Osteoblast (primary cell): ENCODE measurements around the gene NAA60. TPM values are rescaled to one million over a fixed set of nuclear protein-coding genes. Genes with fewer than 3 reads are reported as not detected.

Experiments used
- DNase-seq: peaks from one replicate; pipeline ENCODE4 v3.0.0; 2011; ENCODE audit warnings: low spot score, mixed read lengths; ENCODE audit not compliant: insufficient read length; ENCODE audit errors: missing footprints
- H2AFZ ChIP-seq: 2 replicates; pipeline ENCODE4 v1.6.0; 2011; ENCODE audit warnings: mild to moderate bottlenecking, low read length
- H3K27ac ChIP-seq: 2 replicates; pipeline ENCODE4 v1.5.1; 2011; ENCODE audit warnings: mild to moderate bottlenecking, low read depth, low read length, moderate library complexity
- H3K27me3 ChIP-seq: 2 replicates; pipeline ENCODE4 v1.6.0; 2012; ENCODE audit warnings: mild to moderate bottlenecking, control low read depth, inconsistent platforms, low read length, moderate library complexity; ENCODE audit not compliant: insufficient read depth
- H3K36me3 ChIP-seq: 2 replicates; pipeline ENCODE4 v1.5.1; 2011; ENCODE audit warnings: mild to moderate bottlenecking, low read length, control low read depth, moderate library complexity; ENCODE audit not compliant: insufficient read depth
- H3K4me1 ChIP-seq: 2 replicates; pipeline ENCODE4 v1.5.1; 2011; ENCODE audit warnings: mild to moderate bottlenecking, low read length, control low read depth, moderate library complexity; ENCODE audit not compliant: insufficient read depth
- H3K4me2 ChIP-seq: 2 replicates; pipeline ENCODE4 v1.6.0; 2011; ENCODE audit warnings: mild to moderate bottlenecking, low read length; ENCODE audit not compliant: insufficient read depth
- H3K4me3 ChIP-seq: fragments of 200-600 bp; sonication (generic); 3 replicates; pipeline ENCODE4 v1.5.1; 2012; ENCODE audit warnings: mild to moderate bottlenecking, low read length, inconsistent platforms; ENCODE audit not compliant: insufficient read depth
- H3K79me2 ChIP-seq: 2 replicates; pipeline ENCODE4 v1.6.0; 2012; ENCODE audit warnings: mild to moderate bottlenecking, low read length, control low read depth, inconsistent platforms; ENCODE audit not compliant: insufficient read depth
- H3K9me3 ChIP-seq: 2 replicates; pipeline ENCODE4 v1.5.1; 2011; ENCODE audit warnings: low read depth, low read length, control low read depth
- H4K20me1 ChIP-seq: 2 replicates; pipeline ENCODE4 v1.6.0; 2012; ENCODE audit warnings: mild to moderate bottlenecking, low read length, control low read depth; ENCODE audit not compliant: insufficient read depth
- CTCF ChIP-seq: IDR thresholded peaks from 2 replicates; pipeline ENCODE4 v1.5.1; 2011; ENCODE audit warnings: mild to moderate bottlenecking, low read depth, low read length, moderate library complexity; ENCODE audit errors: extremely low read depth
- total RNA-seq: library from RNA; depleted of rRNA; stranded (reverse); fragments of >200 nt; gene quantifications from 2 replicates; pipeline ENCODE4 v1.2.3, GENCODE V29; 2012

Gene NAA60
- total RNA-seq, 1 donor: 27.5 TPM

- Histone ChIP-seq H3K79me2 (peaks cover 70% of the 10 kb centered on the region), H3K9me3 (no peaks in the 10 kb centered on the region), H3K4me3 (peak overlapping the region; percentile 95), H2AFZ (no peak overlapping the region), H3K36me3 (no peaks in the 10 kb centered on the region), H3K4me1 (peaks cover 20% of the 10 kb centered on the region), H3K27ac (peak overlapping the region; percentile 85), H4K20me1 (peaks cover 53% of the 10 kb centered on the region), H3K27me3 (no peaks in the 10 kb centered on the region), H3K4me2 (peak overlapping the region; percentile 96)
- no peak for TF ChIP-seq CTCF
- DNase-seq: peak; percentile 58
Observed at GRCh38 chr16:3459401-3460090, 16.1 kb downstream of the NAA60 start.

- peaks cover 75% of the 10 kb centered on the region for H3K79me2 ChIP-seq
- no peaks in the 10 kb centered on the region for H3K27me3 ChIP-seq
- peaks cover 20% of the 10 kb centered on the region for H3K4me1 ChIP-seq
- H3K9me3 ChIP-seq: no peaks in the 10 kb centered on the region
- H3K4me2 ChIP-seq: peak overlapping the region; percentile 96
- H3K4me3 ChIP-seq: no peak overlapping the region
- peaks cover 57% of the 10 kb centered on the region for H4K20me1 ChIP-seq
- no peak overlapping the region for H3K27ac ChIP-seq
- no peaks in the 10 kb centered on the region for H3K36me3 ChIP-seq
- DNase-seq: no peak
- TF ChIP-seq CTCF: no peak
- no peak overlapping the region for H2AFZ ChIP-seq
Observed at GRCh38 chr16:3460121-3460520, 16.6 kb downstream of the NAA60 start.

- H3K36me3 ChIP-seq: peaks cover 1% of the 10 kb centered on the region
- TF ChIP-seq CTCF: no peak
- H3K9me3 ChIP-seq: no peaks in the 10 kb centered on the region
- H3K27me3 ChIP-seq: no peaks in the 10 kb centered on the region
- H3K4me2 ChIP-seq: no peak overlapping the region
- peaks cover 62% of the 10 kb centered on the region for H4K20me1 ChIP-seq
- H3K4me1 ChIP-seq: peaks cover 20% of the 10 kb centered on the region
- H3K4me3 ChIP-seq: no peak overlapping the region
- H3K79me2 ChIP-seq: peaks cover 80% of the 10 kb centered on the region
- DNase-seq: no peak
- no peak overlapping the region for H3K27ac ChIP-seq
- no peak overlapping the region for H2AFZ ChIP-seq
Observed at GRCh38 chr16:3460585-3460984, 17.1 kb downstream of the NAA60 start.

- Histone ChIP-seq H3K27ac (no peak overlapping the region), H3K27me3 (no peaks in the 10 kb centered on the region), H3K9me3 (no peaks in the 10 kb centered on the region), H3K36me3 (peaks cover 7% of the 10 kb centered on the region), H2AFZ (no peak overlapping the region), H3K79me2 (peaks cover 86% of the 10 kb centered on the region), H3K4me3 (no peak overlapping the region), H4K20me1 (peaks cover 67% of the 10 kb centered on the region), H3K4me1 (peaks cover 20% of the 10 kb centered on the region), H3K4me2 (no peak overlapping the region)
- TF ChIP-seq CTCF: no peak
- DNase-seq: no peak
Observed at GRCh38 chr16:3461151-3461550, 17.7 kb downstream of the NAA60 start.
